Testis (tissue), 3 donors: ENCODE results near the gene SDR42E2. TPM values are rescaled to one million over a fixed set of nuclear protein-coding genes. Genes with fewer than 3 reads are reported as not detected.
A peak's percentile ranks its signal among the peaks of the same experiment; 100 is the strongest.
"Not testable (repeated sequence)": the region's sequence is repeated elsewhere in the genome, so short reads cannot be mapped to it uniquely, and the experiment has no call there.

Experiments used
- DNase-seq: peaks from one replicate; pipeline ENCODE4 v3.0.0-alpha.2; 2019
- H3K27ac ChIP-seq, 2 donors: fragments of 200-600 bp; sonication (generic); one replicate each; pipeline ENCODE4 v1.5.1; 2019
- H3K27me3 ChIP-seq: fragments of 200-600 bp; sonication (generic); one replicate; pipeline ENCODE4 v1.5.1; 2019
- H3K36me3 ChIP-seq: fragments of 200-600 bp; sonication (generic); one replicate; pipeline ENCODE4 v1.5.1; 2017; ENCODE audit warnings: low read depth; ENCODE audit errors: missing control alignments
- H3K4me1 ChIP-seq: fragments of 200-600 bp; sonication (generic); one replicate; pipeline ENCODE4 v1.5.1; 2019
- H3K4me3 ChIP-seq, 2 donors: fragments of 200-600 bp; sonication (generic); one replicate each; pipeline ENCODE4 v1.5.1; 2017 to 2019
- H3K9me3 ChIP-seq: fragments of 200-600 bp; sonication (generic); one replicate; pipeline ENCODE4 v1.5.1; 2017
- POLR2A ChIP-seq: fragments of 450-650 bp; IDR thresholded peaks from one replicate; pipeline ENCODE4 v1.6.1; 2017; ENCODE audit warnings: antibody characterized with exemption, mild to moderate bottlenecking, moderate library complexity
- WGBS, 2 donors: methylation state at CpG; one replicate each; pipeline ENCODE4 v1.1.5; 2018; 5-methylcytosine and 5-hydroxymethylcytosine counted together
- intact Hi-C: fragments of 100-400 bp; cut with DNase I; formaldehyde crosslinking; loops from one replicate; pipeline ENCODE4 v1.15.1; 2023; ENCODE audit warnings: low total_unique reads
- polyA plus RNA-seq: library from polyadenylated mRNA; stranded (reverse); fragments of 350-450 nt; fragmentation: Illumina TruSeq; extraction: RNeasy Lipid Tissue Mini Kit (QIAGEN cat#74804); gene quantifications from one replicate; pipeline ENCODE4 v1.2.3, GENCODE V29; 2014; ENCODE audit warnings: low read depth, low replicate concordance; ENCODE audit not compliant: insufficient read depth
- total RNA-seq, 2 donors: library from RNA; depleted of rRNA; stranded (reverse); fragments of >200 nt; gene quantifications; one replicate each; pipeline ENCODE4 v1.2.3, GENCODE V29; 2016
- TF ChIP-seq, protein P1 (sequence below), 3 experiments: fragments of 450-650 bp in 2 of 3; fragments of 200-600 bp in 1 of 3; sonication (generic) in 1 of 3; IDR thresholded peaks; one replicate each; pipeline ENCODE4 v1.5.1; 2016 to 2019; ENCODE audit warnings: antibody characterized with exemption in 3 of 3, mild to moderate bottlenecking in 2 of 3, moderate library complexity in 1 of 3

SDR42E2 gene
- total and polyA plus RNA-seq, 3 donors from 2014 or later, result 0.31 to 1.4 (median 0.31) TPM

DNA sequence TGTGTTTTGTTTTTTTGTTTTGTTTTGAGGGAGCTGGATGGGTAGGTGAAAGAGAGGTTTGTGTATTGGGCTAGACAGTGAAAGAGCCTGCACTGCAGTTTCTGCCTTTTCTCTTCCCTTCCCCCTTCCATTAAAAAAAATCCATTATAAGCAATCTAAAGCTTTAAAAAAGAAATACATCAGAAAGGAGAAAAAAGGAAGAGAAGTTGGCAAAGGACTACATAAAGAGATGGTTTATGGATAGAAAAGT is 33.1 kb downstream of the SDR42E2 start:
- DNase-seq, result no peak
- TF ChIP-seq, protein P1, sequence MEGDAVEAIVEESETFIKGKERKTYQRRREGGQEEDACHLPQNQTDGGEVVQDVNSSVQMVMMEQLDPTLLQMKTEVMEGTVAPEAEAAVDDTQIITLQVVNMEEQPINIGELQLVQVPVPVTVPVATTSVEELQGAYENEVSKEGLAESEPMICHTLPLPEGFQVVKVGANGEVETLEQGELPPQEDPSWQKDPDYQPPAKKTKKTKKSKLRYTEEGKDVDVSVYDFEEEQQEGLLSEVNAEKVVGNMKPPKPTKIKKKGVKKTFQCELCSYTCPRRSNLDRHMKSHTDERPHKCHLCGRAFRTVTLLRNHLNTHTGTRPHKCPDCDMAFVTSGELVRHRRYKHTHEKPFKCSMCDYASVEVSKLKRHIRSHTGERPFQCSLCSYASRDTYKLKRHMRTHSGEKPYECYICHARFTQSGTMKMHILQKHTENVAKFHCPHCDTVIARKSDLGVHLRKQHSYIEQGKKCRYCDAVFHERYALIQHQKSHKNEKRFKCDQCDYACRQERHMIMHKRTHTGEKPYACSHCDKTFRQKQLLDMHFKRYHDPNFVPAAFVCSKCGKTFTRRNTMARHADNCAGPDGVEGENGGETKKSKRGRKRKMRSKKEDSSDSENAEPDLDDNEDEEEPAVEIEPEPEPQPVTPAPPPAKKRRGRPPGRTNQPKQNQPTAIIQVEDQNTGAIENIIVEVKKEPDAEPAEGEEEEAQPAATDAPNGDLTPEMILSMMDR (IDR thresholded peaks at IDR 0.05), result no peak
- TF ChIP-seq POLR2A, result no peak
- H3K4me3 ChIP-seq, result peak overlapping the region in 1 of 2 donors; percentile 66
- H3K9me3 ChIP-seq, result no peaks in the 10 kb centered on the region
- H3K27me3 ChIP-seq, result no peaks in the 10 kb centered on the region
- intact Hi-C loops, result loop anchor here (5.0 kb wide), 1 partner anchor 102 kb away; the partner anchor contains the start of gene POLR3E
- H3K4me1 ChIP-seq, result peaks cover 4% of the 10 kb centered on the region
- H3K27ac ChIP-seq, result peak overlapping the region in 1 of 2 donors; percentile 83
- no peaks in the 10 kb centered on the region for H3K36me3 ChIP-seq

DNA sequence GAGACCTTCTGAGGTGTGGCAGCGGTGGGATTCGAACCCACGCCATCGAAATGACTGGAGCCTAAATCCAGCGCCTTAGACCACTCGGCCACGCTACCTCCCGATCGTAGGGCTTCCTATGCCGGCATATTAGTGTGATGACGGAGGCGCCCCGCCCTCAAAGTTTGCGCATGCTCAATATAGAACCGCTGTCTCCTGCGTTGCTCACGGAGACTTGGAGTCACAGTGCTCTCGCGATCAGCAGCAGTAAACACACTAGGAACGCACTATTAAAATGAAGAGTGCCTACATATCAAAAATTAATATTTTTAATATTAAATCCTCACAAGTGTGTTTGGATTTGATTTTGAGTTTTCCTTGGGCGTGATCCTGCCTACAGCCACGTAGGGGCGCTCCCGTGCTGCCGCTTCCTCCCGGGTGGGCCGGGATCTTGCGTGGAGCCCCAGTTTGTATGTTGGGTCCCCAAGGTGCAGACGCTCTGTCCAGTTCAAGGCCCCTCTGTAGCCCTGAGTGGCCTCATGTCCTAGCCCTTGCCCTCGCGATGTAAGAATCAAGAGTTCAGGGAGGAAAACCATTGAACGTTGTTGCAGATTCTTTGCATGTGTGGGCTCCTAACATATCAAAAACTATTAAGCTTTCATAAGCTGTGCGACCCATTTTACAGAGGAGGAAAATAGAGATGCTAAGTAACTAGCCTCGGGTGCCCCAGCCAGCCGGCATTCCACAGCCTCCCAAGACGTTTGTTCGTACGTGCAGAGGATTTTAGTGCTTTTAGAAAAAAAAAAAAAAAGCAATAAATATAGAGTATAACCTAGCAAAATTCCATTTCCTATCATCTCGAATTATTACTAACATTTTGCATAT is 33.6 kb downstream of the SDR42E2 start:
- intact Hi-C loops, result loop anchor here (5.0 kb wide), 1 partner anchor 101 kb away; the partner anchor contains the start of gene POLR3E

DNA sequence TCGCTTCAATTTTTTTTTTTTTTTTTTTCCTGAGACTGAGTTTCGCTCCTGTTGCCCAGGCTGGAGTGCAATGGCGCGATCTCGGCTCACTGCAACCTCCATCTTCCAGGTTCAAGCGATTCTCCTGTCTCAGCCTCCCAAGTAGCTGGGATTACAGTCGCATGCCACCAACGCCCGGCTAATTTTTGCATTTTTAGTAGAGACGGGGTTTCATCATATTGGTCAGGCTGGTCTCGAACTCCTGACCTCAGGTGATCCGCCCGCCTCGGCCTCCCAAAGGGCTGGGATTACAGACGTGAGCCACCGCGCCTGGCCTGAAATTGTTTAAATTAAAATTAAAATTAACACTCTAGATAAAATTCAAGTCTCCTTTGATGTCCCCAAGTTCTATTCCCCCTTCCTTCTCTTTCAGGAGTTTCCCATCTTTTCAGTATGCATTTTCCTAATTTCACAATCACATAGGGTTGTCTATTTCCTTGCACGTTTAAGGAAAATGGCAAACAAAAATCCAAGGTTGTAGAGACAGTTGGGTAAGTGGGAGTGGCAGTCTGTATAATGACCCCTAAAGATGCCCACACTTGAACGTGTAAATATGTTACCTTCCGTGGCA is 34.4 kb downstream of the SDR42E2 start:
- H3K27ac ChIP-seq, result not testable (repeated sequence)
- intact Hi-C loops, result loop anchor here (5.0 kb wide), 1 partner anchor 101 kb away; the partner anchor contains the start of gene POLR3E

More for the DNA sequence above, 33.6 kb downstream of the SDR42E2 start:
- Histone ChIP-seq H3K27me3 (no peaks in the 10 kb centered on the region), H3K4me3 (peak overlapping the region; percentile 54 to 66), H3K9me3 (no peaks in the 10 kb centered on the region), H3K4me1 (peaks cover 4% of the 10 kb centered on the region), H3K27ac (peak overlapping the region; percentile 41 to 83), H3K36me3 (no peaks in the 10 kb centered on the region)
- DNase-seq, result peak; percentile 95
- WGBS, 2 donors, result 1% methylated on average over 39 of the region's 39 CpGs
- no peak for TF ChIP-seq POLR2A
- TF ChIP-seq, protein P1 (IDR thresholded peaks at IDR 0.05), result peak; percentile 81 to 89 (median 82)

DNA sequence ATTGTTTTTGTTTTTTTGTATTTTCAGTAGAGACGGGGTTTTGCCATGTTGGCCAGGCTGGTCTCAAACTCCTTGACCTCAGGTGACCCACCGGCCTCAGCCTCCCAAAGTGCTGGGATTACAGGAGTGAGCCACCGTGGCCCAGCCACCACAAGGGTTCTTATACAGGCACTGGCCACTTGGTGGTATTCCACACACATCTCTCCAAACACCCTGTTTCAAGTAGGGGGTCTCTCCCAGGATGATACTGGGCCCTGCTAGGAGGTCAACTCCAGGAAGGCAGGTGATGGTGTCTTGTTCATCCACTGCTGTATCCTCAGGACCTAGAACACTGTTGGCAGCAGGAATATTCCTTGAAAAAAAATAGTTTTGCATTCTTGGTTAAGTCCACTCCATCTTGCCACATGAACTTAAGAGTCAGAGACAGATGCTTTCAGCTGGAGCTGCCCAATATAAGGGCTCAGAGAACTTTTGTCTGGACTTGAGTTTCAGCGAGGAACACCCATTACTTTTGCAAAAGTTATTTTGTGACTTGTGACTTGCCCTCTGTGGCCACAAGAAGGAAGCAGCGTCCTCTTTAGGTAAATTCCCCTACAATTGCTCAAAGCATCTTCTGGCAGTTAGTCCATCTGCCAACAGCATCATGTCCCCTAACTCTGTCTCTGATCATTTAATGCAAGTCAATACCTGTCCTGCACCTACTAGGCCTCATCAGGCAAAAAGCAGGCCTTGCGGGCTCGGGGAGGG is 36.4 kb downstream of the SDR42E2 start:
- Histone ChIP-seq H3K36me3 (no peaks in the 10 kb centered on the region), H3K4me3 (no peak overlapping the region), H3K4me1 (no peaks in the 10 kb centered on the region), H3K27ac (no peak overlapping the region), H3K9me3 (no peaks in the 10 kb centered on the region), H3K27me3 (no peaks in the 10 kb centered on the region)
- WGBS, 2 donors, result 74 to 82% methylated on average over 7 of the region's 7 CpGs
- TF ChIP-seq, protein P1 (IDR thresholded peaks at IDR 0.05), result no peak
- TF ChIP-seq POLR2A, result no peak
- no peak for DNase-seq
- intact Hi-C loops, result loop anchor here (5.0 kb wide), 1 partner anchor 99 kb away; the partner anchor contains the start of gene POLR3E

More for the DNA sequence above, 34.4 kb downstream of the SDR42E2 start:
- H3K4me3 ChIP-seq, result peak overlapping the region; percentile 54 to 66
- H3K4me1 ChIP-seq, H3K36me3 ChIP-seq, H3K27me3 ChIP-seq, H3K9me3 ChIP-seq, DNase-seq: not testable (repeated sequence)
- 37% methylated on average over 20 of the region's 20 CpGs for WGBS, 2 donors

DNA sequence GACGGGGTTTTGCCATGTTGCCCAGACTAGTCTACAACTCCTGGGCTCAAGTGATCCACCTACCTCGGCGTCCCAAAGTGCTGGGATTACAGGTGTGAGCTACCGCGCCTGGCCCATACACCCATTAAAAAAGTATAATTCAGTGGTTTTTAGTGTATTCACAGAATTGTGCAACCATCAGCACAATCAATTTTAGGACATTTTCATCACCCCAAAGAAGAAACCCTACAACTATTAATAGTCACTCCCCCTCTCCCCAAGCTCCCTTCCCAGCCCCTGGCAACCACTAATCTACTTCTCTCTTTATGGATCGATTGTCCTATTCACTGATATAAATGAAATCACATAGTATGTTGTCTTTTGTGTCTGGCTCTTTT is 39.9 kb downstream of the SDR42E2 start:
- Histone ChIP-seq H3K9me3 (no peaks in the 10 kb centered on the region), H3K4me1 (peaks cover 5% of the 10 kb centered on the region), H3K27me3 (no peaks in the 10 kb centered on the region), H3K27ac (no peak overlapping the region), H3K4me3 (no peak overlapping the region), H3K36me3 (no peaks in the 10 kb centered on the region)
- TF ChIP-seq, protein P1 (IDR thresholded peaks at IDR 0.05), result no peak
- TF ChIP-seq POLR2A, result no peak
- no peak for DNase-seq
- 89 to 90% methylated on average over 6 of the region's 6 CpGs for whole genome bisulfite sequencing, 2 donors
- intact Hi-C loops, result no loop called here
